ENCODE data around the gene BEST4.
"Not testable (repeated sequence)": the region's sequence is repeated elsewhere in the genome, so short reads cannot be mapped to it uniquely, and the experiment has no call there.

BEST4 gene

GRCh38 chr1:44776730-44777068 lies 11.3 kb downstream of the BEST4 start:
- no peak for DNase-seq

DNA sequence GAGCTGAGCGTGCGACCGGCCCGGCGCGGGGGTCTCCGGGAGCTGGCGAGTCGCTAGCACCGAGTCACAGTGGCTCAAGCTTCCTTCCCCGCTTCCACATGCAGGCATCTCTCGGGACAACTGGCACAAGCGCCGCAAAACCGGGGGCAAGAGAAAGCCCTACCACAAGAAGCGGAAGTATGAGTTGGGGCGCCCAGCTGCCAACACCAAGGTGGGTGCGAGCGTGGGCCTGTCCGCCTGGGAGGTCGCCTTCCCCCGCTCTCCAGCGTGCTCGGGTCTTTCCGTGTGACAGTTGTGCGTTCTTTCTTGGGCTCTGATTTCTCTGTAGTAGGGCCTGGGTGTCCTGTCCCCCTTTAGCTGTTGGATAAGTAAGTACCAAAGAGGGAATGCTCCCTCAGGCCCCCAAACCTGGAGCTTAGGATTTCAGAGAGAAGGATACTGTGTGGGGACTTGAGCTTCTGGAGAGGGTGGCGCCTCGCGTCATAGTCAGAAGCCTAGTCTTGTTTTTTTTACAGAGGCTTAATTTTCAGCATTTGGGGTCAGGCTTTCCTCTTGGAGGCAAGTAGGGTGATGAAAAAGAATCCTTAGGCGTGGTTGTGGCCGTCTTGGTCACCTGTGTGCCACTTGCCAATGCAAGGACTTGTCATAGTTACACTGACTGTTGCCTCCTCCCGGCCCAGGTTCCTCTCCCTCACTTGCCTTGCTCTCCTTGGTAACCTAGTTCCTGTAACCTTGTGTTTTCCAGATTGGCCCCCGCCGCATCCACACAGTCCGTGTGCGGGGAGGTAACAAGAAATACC lies 11.8 kb downstream of the BEST4 start:
- no peak for DNase-seq

DNA sequence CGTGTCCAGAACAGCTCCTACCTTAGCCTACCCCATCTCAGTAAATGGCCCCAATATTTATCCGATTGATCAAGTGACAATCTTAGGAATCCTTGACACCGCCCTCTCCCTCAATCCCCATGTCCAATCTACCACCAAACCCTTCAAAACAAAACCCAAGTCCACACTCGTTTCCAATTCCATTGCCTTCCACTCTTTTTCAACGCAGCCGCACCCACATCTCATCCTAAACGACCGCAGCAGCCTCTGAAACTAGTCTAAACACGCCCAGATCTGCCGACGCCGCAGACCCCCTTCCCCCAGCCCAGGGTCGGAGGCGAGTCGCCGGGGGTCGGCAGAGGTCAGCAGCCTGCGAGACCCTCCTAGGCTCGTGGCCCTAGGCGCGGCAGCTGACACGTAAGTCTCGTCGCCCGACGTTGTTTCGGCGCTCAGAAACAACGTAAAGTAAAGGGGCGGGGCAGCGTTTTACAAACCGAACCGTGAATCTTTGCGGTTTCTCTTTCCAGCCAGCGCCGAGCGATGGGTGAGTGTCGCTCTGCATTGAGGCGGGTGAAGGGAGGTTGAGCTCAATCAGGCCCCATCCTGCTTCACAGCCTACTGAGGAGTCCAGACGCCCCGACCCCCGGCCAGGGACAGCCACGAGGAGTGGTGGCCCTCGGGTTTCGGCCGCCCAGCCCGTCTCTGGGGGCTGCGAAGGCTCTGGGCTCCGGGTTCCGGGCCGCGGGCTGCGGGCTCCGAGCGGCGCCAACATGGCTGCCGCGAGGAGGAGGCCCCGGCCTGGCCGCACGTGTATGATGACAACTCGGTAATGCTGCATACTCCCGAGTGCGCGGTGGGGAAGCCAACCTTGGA lies 12.7 kb downstream of the BEST4 start, which contains the start of gene RPS8:
Gene RPS8 (plus strand): TSS at position 463 of the 852 bp plus-strand sequence. CDS start 57 bp downstream, at position 520.
- peak; percentile 93 for DNase-seq

DNA sequence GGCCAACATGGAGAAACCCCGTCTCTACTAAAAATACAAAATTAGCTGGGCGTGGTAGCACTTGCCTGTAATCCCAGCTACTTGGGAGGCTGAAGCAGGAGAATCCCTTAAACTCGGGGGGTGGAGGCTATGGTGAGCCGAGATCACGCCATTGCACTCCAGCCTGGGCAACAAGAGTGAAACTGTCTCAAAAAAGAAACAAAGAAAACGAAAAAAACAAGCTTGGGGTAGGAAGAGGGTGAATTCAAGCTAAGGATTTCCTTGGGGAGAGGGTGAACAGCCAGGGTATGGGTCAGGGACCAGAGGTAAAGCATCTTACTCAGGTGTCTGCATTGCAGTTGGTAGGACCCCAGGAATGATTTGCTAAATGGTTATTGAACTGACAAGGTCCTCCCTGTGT lies 21.5 kb downstream of the BEST4 start:
- not testable (repeated sequence) for DNase-seq

- no peak for DNase-seq
These were observed 27.1 kb downstream of the BEST4 start for GRCh38 chr1:44760876-44761275.

DNA sequence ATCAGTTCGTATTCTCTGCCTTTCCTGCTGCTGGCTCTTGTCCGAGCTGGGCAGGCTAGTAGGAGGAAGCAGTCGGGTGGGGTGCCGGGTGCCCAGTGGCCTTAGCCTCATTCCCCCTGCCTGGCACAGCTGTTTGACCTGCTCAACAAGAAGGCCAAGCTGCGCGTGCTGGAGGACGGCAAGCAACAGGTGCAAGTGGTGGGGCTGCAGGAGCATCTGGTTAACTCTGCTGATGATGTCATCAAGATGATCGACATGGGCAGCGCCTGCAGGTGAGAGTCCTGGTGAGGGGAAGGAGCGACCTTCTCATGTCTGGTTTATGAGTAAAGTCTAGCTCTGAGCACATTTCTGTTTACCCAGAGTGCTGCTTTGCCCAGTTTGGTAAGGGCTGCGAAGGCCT lies 28.9 kb downstream of the BEST4 start:
- no peak for DNase-seq

GRCh38 chr1:44757420-44757819 lies 30.6 kb downstream of the BEST4 start:
- DNase-seq: no peak

GRCh38 chr1:44747878-44748277 lies 40.1 kb downstream of the BEST4 start:
- no peak for DNase-seq

DNA sequence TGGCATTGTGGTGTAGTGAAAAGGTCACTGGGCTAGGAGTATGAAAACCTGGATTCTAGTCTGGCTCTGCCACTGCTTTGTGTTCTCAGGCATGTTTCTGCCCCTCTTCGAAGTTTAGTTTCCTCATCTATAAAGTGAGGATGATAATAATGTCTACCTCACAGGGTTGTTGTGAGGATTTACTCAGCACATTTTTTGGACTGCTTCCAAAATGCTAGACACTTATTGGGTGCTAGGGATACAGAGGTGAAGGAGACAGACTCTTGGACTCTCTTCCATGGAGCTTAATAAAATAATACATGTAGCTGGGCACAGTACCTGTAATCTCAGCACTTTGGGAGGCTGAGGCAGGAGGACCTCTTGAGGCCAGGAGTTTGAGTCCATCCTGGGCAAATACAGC lies 44.8 kb downstream of the BEST4 start:
- no peak for DNase-seq

- DNase-seq: no peak
These were observed 47.8 kb downstream of the BEST4 start for GRCh38 chr1:44740179-44740617.

DNA sequence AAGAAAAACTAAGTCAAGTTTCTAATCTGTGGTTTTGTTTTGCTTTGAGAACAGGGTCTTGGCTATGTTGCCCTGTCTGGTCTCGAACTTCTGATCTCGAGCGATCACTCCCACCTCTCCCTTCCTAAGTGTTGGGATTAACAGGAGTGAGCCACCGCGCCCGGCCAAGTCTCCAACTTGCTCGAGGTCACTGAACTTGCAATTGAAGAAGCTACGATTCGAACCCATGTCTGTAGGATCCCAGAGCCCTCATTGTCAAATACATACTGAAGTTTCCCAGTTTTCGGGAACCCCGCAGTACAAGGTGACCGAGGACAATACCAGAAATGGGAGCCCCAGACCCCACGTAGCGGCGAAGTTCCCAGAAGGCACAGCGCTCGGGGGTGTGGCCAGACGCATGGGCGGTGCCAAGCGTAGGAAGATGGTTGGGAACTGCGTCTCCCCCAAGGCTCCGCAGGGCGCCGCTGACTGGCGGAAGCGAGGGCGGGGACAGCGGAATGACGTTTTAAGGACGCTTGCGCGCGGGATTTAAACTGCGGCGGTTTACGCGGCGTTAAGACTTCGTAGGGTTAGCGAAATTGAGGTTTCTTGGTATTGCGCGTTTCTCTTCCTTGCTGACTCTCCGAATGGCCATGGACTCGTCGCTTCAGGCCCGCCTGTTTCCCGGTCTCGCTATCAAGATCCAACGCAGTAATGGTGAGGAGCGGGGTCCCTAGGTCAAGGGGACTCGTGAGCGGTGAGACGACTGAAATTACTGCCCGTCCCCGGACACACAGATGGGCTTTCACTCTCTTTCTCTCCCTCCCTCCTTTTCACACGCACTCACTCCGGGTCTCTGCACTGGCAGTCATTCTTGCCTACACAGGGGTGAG lies 48.4 kb downstream of the BEST4 start, which contains the start of gene KIF2C:
Gene KIF2C (plus strand): TSS at position 531 of the 872 bp plus-strand sequence. CDS start 96 bp downstream, at position 627.
- DNase-seq: peak; percentile 98

DNA sequence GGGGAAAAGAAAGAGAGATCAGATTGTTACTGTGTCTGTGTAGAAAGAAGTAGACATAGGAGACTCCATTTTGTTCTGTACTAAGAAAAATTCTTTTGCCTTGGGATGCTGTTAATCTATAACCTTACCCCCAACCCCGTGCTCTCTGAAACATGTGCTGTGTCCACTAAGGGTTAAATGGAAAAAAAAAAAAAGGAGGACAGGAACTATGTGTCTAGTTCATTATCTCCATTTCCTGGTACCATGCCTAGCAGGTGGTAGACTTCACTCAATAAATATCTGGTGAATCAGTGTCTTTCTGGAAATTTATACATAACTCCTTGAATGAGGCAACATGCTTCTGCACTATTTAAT lies 49.0 kb downstream of the BEST4 start:
- not testable (repeated sequence) for DNase-seq

- no peak for DNase-seq
These were observed 52.0 kb downstream of the BEST4 start for GRCh38 chr1:44735992-44736391.

DNA sequence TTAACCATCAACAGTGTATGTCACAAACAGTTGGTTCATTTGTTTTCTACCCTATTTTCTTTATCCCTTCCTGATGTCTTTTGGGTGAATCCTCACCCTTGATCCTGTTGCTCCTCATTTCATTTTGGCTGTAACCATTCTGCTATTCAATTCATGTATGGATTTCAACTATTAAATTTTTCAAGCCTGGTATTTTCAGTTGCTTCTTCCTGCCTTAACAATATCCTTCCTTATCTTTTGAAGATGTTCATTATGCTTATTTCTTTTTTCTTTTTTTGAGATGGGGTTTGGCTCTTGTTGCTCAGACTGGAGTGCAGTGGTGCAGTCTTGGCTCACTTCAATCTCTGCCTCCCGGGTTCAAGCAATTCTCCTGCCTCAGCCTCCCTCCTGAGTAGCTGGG lies 54.2 kb downstream of the BEST4 start:
- no peak for DNase-seq
